ENCODE results near the gene CMTM8.

- TF ChIP-seq MXD4 (CRISPR knock-in tag; IDR thresholded peaks at IDR 0.05; ENCODE audit: borderline replicate concordance) (no peak), GRHL2 (CRISPR knock-in tag; IDR thresholded peaks at IDR 0.05; ENCODE audit: insufficient replicate concordance, severe bottlenecking) (no peak), CBFB (CRISPR knock-in tag; IDR thresholded peaks at IDR 0.05; ENCODE audit: low read depth) (no peak), CTCF (IDR thresholded peaks at IDR 0.05) (no peak), TEAD4 (CRISPR knock-in tag; IDR thresholded peaks at IDR 0.05) (no peak), FOXJ3 (CRISPR knock-in tag; IDR thresholded peaks at IDR 0.05; ENCODE audit: borderline replicate concordance) (no peak), NFYB (CRISPR knock-in tag; conservative IDR thresholded peaks at IDR 0.05; ENCODE audit: low read depth) (no peak)
- TF ChIP-seq, protein P1, sequence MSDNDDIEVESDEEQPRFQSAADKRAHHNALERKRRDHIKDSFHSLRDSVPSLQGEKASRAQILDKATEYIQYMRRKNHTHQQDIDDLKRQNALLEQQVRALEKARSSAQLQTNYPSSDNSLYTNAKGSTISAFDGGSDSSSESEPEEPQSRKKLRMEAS (CRISPR knock-in tag; IDR thresholded peaks at IDR 0.05) = no peak
These were observed 74.7 kb downstream of the CMTM8 start for GRCh38 chr3:32313169-32313568.
